OCI-LY1 (cell line): ENCODE data around the gene CHST8.

Experiments used
- H2AFZ ChIP-seq: fragments of 200-600 bp; sonication (generic), shearing (Covaris generic); 2 replicates; pipeline ENCODE4 v1.6.0; 2014; ENCODE audit warnings: antibody characterized with exemption, mild to moderate bottlenecking, low read length
- H3F3A ChIP-seq: fragments of 200-600 bp; sonication (generic), shearing (Covaris generic); 2 replicates; pipeline ENCODE4 v1.6.0; 2014; ENCODE audit warnings: mild to moderate bottlenecking, antibody characterized with exemption, low read length, moderate library complexity; ENCODE audit not compliant: insufficient read depth
- H3K27ac ChIP-seq: fragments of 200-600 bp; sonication (generic); 2 replicates; pipeline ENCODE4 v1.5.1; 2014; ENCODE audit warnings: low read length, mixed run types, mild to moderate bottlenecking, low read depth; ENCODE audit not compliant: poor library complexity, severe bottlenecking
- H3K27me3 ChIP-seq: fragments of 200-600 bp; sonication (generic); 2 replicates; pipeline ENCODE4 v1.6.0; 2014; ENCODE audit warnings: antibody characterized with exemption, mild to moderate bottlenecking, low read length, moderate library complexity; ENCODE audit not compliant: insufficient read depth
- H3K36me3 ChIP-seq: fragments of 200-600 bp; sonication (generic); 2 replicates; pipeline ENCODE4 v1.6.1; 2014; ENCODE audit warnings: mild to moderate bottlenecking, antibody characterized with exemption, low read length, moderate library complexity, mixed read lengths; ENCODE audit not compliant: insufficient read depth
- H3K4me1 ChIP-seq: fragments of 200-600 bp; sonication (generic); 2 replicates; pipeline ENCODE4 v1.5.1; 2014; ENCODE audit warnings: mild to moderate bottlenecking, low read length, moderate library complexity; ENCODE audit not compliant: insufficient read depth, severe bottlenecking
- H3K4me2 ChIP-seq: fragments of 200-600 bp; sonication (generic), shearing (Covaris generic); 2 replicates; pipeline ENCODE4 v1.6.1; 2014; ENCODE audit warnings: low read length
- H3K4me3 ChIP-seq: fragments of 200-600 bp; sonication (generic); 2 replicates; pipeline ENCODE4 v1.5.1; 2014; ENCODE audit warnings: low read length, low read depth, mild to moderate bottlenecking, mixed read lengths; ENCODE audit not compliant: poor library complexity, severe bottlenecking
- H3K79me2 ChIP-seq: fragments of 200-600 bp; shearing (Covaris generic); 2 replicates; pipeline ENCODE4 v1.6.1; 2016; ENCODE audit warnings: mixed run types, low read length, mixed read lengths; ENCODE audit not compliant: insufficient read depth
- H3K9ac ChIP-seq: fragments of 200-600 bp; sonication (generic), shearing (Covaris generic); 2 replicates; pipeline ENCODE4 v1.6.1; 2014; ENCODE audit warnings: mild to moderate bottlenecking, low read length, mixed read lengths
- H3K9me2 ChIP-seq: fragments of 200-600 bp; sonication (generic), shearing (Covaris generic); 2 replicates; pipeline ENCODE4 v1.6.1; 2014; ENCODE audit warnings: low read depth, mild to moderate bottlenecking, low read length, mixed read lengths
- H3K9me3 ChIP-seq: fragments of 200-600 bp; shearing (Covaris generic); 2 replicates; pipeline ENCODE4 v1.6.1; 2014; ENCODE audit warnings: low read length, mixed read lengths
- H4K20me1 ChIP-seq: fragments of 200-600 bp; sonication (generic), shearing (Covaris generic); 2 replicates; pipeline ENCODE4 v1.6.0; 2016; ENCODE audit warnings: mild to moderate bottlenecking, low read length; ENCODE audit not compliant: insufficient read depth
- EZH2 ChIP-seq: fragments of 200-600 bp; sonication (generic), shearing (Covaris generic); IDR thresholded peaks from 2 replicates; pipeline ENCODE4 v1.8.0; 2017; ENCODE audit warnings: borderline replicate concordance, mixed run types, mild to moderate bottlenecking, antibody characterized with exemption, low read length, moderate library complexity, mixed read lengths
- TF ChIP-seq, protein P1 (sequence below): fragments of 200-600 bp; sonication (generic), shearing (Covaris generic); IDR thresholded peaks from 2 replicates; pipeline ENCODE4 v1.5.1; 2017; ENCODE audit warnings: mild to moderate bottlenecking, antibody characterized with exemption, low read length, moderate library complexity, mixed read lengths

CHST8 gene

GRCh38 chr19:33689868-33690267 lies 68.1 kb downstream of the CHST8 start:
- H3K9me2 ChIP-seq = no peaks in the 10 kb centered on the region
- H3K27me3 ChIP-seq = no peaks in the 10 kb centered on the region
- H4K20me1 ChIP-seq = no peaks in the 10 kb centered on the region
- no peaks in the 10 kb centered on the region for H3K4me1 ChIP-seq
- H3F3A ChIP-seq = no peaks in the 10 kb centered on the region
- H3K27ac ChIP-seq = no peak overlapping the region
- TF ChIP-seq, protein P1, sequence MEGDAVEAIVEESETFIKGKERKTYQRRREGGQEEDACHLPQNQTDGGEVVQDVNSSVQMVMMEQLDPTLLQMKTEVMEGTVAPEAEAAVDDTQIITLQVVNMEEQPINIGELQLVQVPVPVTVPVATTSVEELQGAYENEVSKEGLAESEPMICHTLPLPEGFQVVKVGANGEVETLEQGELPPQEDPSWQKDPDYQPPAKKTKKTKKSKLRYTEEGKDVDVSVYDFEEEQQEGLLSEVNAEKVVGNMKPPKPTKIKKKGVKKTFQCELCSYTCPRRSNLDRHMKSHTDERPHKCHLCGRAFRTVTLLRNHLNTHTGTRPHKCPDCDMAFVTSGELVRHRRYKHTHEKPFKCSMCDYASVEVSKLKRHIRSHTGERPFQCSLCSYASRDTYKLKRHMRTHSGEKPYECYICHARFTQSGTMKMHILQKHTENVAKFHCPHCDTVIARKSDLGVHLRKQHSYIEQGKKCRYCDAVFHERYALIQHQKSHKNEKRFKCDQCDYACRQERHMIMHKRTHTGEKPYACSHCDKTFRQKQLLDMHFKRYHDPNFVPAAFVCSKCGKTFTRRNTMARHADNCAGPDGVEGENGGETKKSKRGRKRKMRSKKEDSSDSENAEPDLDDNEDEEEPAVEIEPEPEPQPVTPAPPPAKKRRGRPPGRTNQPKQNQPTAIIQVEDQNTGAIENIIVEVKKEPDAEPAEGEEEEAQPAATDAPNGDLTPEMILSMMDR = no peak
- no peak for TF ChIP-seq EZH2
- no peaks in the 10 kb centered on the region for H3K9me3 ChIP-seq
- H3K9ac ChIP-seq = no peak overlapping the region
- H3K4me2 ChIP-seq = no peak overlapping the region
- no peak overlapping the region for H2AFZ ChIP-seq
- H3K4me3 ChIP-seq = no peak overlapping the region
- no peaks in the 10 kb centered on the region for H3K79me2 ChIP-seq
- H3K36me3 ChIP-seq = no peaks in the 10 kb centered on the region

GRCh38 chr19:33690378-33691029 lies 68.8 kb downstream of the CHST8 start:
- no peak overlapping the region for H3K4me3 ChIP-seq
- no peak overlapping the region for H3K9ac ChIP-seq
- H2AFZ ChIP-seq = no peak overlapping the region
- TF ChIP-seq, protein P1 = no peak
- no peak for TF ChIP-seq EZH2
- H3K27ac ChIP-seq = no peak overlapping the region
- H3K4me2 ChIP-seq = no peak overlapping the region
- H3K4me1 ChIP-seq = no peaks in the 10 kb centered on the region
- no peaks in the 10 kb centered on the region for H3F3A ChIP-seq
- H3K79me2 ChIP-seq = no peaks in the 10 kb centered on the region
- no peaks in the 10 kb centered on the region for H3K36me3 ChIP-seq
- no peaks in the 10 kb centered on the region for H3K27me3 ChIP-seq
- no peaks in the 10 kb centered on the region for H3K9me2 ChIP-seq
- H3K9me3 ChIP-seq = no peaks in the 10 kb centered on the region
- no peaks in the 10 kb centered on the region for H4K20me1 ChIP-seq

DNA sequence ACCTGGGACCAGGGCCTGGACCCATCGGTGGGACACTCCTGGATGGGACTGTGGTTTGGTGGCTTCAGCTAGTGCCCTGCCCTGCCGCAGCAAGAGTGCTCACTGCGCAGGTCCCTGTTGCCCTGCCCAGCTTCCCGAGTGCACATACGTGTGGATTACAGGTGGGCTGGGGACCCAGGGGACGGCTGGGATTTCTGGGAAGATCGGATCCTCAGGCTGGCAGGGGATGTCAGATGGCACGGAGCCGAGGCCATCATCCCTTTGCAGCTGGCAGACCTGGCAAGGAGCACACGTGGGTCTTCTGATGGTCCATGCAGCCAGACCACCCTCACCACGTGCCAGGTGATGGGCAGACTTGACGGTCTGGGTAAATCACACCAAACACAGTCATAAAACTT lies 69.3 kb downstream of the CHST8 start:
- H3K9me2 ChIP-seq = no peaks in the 10 kb centered on the region
- H3K36me3 ChIP-seq = no peaks in the 10 kb centered on the region
- H3K4me2 ChIP-seq = no peak overlapping the region
- no peaks in the 10 kb centered on the region for H4K20me1 ChIP-seq
- no peaks in the 10 kb centered on the region for H3K4me1 ChIP-seq
- H3F3A ChIP-seq = no peaks in the 10 kb centered on the region
- no peak overlapping the region for H3K9ac ChIP-seq
- no peaks in the 10 kb centered on the region for H3K27me3 ChIP-seq
- TF ChIP-seq EZH2 = no peak
- H3K9me3 ChIP-seq = no peaks in the 10 kb centered on the region
- no peaks in the 10 kb centered on the region for H3K79me2 ChIP-seq
- H3K4me3 ChIP-seq = no peak overlapping the region
- H3K27ac ChIP-seq = no peak overlapping the region
- no peak overlapping the region for H2AFZ ChIP-seq

GRCh38 chr19:33691736-33692135 lies 70.0 kb downstream of the CHST8 start:
- no peaks in the 10 kb centered on the region for H4K20me1 ChIP-seq
- H3K9me3 ChIP-seq = no peaks in the 10 kb centered on the region
- H2AFZ ChIP-seq = no peak overlapping the region
- no peak overlapping the region for H3K4me3 ChIP-seq
- TF ChIP-seq EZH2 = no peak
- TF ChIP-seq, protein P1 = no peak
- H3F3A ChIP-seq = no peaks in the 10 kb centered on the region
- H3K79me2 ChIP-seq = no peaks in the 10 kb centered on the region
- H3K4me1 ChIP-seq = no peaks in the 10 kb centered on the region
- H3K4me2 ChIP-seq = no peak overlapping the region
- H3K27ac ChIP-seq = no peak overlapping the region
- no peaks in the 10 kb centered on the region for H3K36me3 ChIP-seq
- no peaks in the 10 kb centered on the region for H3K27me3 ChIP-seq
- H3K9ac ChIP-seq = no peak overlapping the region
- H3K9me2 ChIP-seq = no peaks in the 10 kb centered on the region
